ENCODE measurements around the gene HMGXB3. TPM values are rescaled to one million over a fixed set of nuclear protein-coding genes. Genes with fewer than 3 reads are reported as not detected.

HMGXB3 gene
- total and polyA plus RNA-seq, 4 donors, result 2.7 to 22.9 (median 11.0) TPM

DNA sequence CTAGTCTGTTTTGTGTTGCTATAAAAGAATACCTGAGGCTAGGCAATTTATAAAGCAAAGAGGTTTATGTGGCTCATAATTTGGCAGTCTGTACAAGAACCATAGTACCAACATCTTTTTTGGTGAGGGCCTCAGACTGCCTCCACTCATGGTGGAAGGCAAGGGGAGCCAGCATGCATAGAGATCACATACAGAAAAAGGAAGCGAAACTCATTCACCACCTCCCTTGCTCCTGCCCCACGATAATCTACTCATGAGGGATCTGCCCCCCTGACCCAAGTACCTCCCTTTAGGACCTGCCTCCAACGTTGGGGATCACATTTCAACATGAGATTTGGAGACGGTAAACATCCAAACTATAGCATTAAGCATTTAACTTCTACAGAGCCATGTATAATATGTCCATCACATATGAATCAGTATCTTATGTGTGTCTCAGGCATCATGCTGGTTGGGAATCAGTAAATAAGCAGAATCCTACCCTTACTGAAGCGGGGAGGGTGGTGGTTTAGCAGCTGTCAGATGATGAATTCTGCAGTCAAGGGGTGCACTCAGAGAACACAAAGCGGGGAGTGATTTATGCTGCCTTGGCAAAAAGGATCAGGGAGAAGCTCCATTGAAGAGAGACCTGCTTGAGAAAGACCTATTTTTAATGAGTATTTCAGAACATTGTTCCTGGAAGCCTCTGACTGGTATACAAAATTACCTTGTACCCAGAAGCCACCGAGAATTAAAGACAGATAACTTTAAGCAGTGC is 34.8 kb downstream of the HMGXB3 start:
- Histone ChIP-seq H3K4me1 (ENCODE audit: control insufficient read depth in 4 of 4, insufficient read depth in 4 of 4, low read length in 3 of 4) (no peaks in the 10 kb centered on the region), H3K9me3 (ENCODE audit: control insufficient read depth in 4 of 4, low read length in 3 of 4) (no peaks in the 10 kb centered on the region), H3K27me3 (ENCODE audit: control insufficient read depth in 4 of 4, insufficient read depth in 4 of 4, low read length in 3 of 4) (no peaks in the 10 kb centered on the region), H3K27ac (ENCODE audit: low read depth in 1 of 2, low read length in 2 of 2) (no peak overlapping the region), H3K9ac (ENCODE audit: low read depth in 1 of 2, low read length in 2 of 2) (no peak overlapping the region), H3K36me3 (ENCODE audit: control insufficient read depth in 4 of 4, insufficient read depth in 3 of 4, low read depth in 1 of 4, low read length in 3 of 4) (peaks cover 15 to 83% (median 72%) of the 10 kb centered on the region in 4 donors), H3K4me3 (ENCODE audit: low read depth in 1 of 3, low read length in 3 of 3) (no peak overlapping the region)
- TF ChIP-seq HNF4G (IDR thresholded peaks at IDR 0.05), result no peak
- no peak for TF ChIP-seq YY1 (IDR thresholded peaks at IDR 0.05)
- TF ChIP-seq, protein P1, sequence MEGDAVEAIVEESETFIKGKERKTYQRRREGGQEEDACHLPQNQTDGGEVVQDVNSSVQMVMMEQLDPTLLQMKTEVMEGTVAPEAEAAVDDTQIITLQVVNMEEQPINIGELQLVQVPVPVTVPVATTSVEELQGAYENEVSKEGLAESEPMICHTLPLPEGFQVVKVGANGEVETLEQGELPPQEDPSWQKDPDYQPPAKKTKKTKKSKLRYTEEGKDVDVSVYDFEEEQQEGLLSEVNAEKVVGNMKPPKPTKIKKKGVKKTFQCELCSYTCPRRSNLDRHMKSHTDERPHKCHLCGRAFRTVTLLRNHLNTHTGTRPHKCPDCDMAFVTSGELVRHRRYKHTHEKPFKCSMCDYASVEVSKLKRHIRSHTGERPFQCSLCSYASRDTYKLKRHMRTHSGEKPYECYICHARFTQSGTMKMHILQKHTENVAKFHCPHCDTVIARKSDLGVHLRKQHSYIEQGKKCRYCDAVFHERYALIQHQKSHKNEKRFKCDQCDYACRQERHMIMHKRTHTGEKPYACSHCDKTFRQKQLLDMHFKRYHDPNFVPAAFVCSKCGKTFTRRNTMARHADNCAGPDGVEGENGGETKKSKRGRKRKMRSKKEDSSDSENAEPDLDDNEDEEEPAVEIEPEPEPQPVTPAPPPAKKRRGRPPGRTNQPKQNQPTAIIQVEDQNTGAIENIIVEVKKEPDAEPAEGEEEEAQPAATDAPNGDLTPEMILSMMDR (IDR thresholded peaks at IDR 0.05; ENCODE audit: low read depth, low read length, missing input control), result no peak
- TF ChIP-seq JUND (IDR thresholded peaks at IDR 0.05), result no peak
- no peak for TF ChIP-seq HNF4A (conservative IDR thresholded peaks at IDR 0.05)
- whole genome bisulfite sequencing, result 88% methylated on average over 7 of the region's 7 CpGs
- no peak for DNase-seq (ENCODE audit: low spot score)

DNA sequence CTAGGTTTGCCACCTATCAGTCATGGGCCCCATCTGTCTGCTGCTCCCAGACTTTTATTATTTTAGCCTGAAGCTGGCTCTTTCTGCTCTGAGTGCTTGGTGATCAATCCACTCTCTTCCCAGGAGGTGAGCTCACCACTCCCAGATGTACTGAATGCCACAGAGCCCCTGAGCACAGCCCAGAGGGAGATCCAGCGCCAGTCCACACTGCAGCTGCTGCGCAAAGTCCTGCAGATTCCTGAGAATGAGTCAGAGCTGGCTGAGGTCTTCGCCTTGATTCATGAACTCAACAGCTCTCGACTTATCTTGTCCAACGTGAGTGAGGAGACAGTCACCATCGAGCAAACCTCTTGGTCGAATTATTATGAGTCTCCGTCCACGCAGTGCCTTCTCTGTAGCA is 36.0 kb downstream of the HMGXB3 start:
- TF ChIP-seq RAD21 (IDR thresholded peaks at IDR 0.05) (no peak), NR2F2 (IDR thresholded peaks at IDR 0.05) (no peak), FOXA1 (IDR thresholded peaks at IDR 0.05) (no peak), EGR1 (IDR thresholded peaks at IDR 0.05; ENCODE audit: low read depth in 2 of 2) (no peak), JUND (IDR thresholded peaks at IDR 0.05) (no peak), YY1 (IDR thresholded peaks at IDR 0.05) (no peak), TAF1 (conservative IDR thresholded peaks at IDR 0.05) (no peak), HNF4G (IDR thresholded peaks at IDR 0.05) (no peak), GABPA (IDR thresholded peaks at IDR 0.05 in 1 of 2, conservative IDR thresholded peaks at IDR 0.05 in 1 of 2) (no peak), MAX (IDR thresholded peaks at IDR 0.05) (no peak), ATF3 (IDR thresholded peaks at IDR 0.05) (no peak), RXRA (IDR thresholded peaks at IDR 0.05) (no peak), SP1 (IDR thresholded peaks at IDR 0.05) (no peak), HNF4A (conservative IDR thresholded peaks at IDR 0.05) (no peak), ZBTB33 (IDR thresholded peaks at IDR 0.05) (no peak), FOXA2 (IDR thresholded peaks at IDR 0.05) (no peak)
- TF ChIP-seq, protein P1 (IDR thresholded peaks at IDR 0.05; ENCODE audit: low read depth, low read length, missing input control), result no peak
- TF ChIP-seq, protein P2, sequence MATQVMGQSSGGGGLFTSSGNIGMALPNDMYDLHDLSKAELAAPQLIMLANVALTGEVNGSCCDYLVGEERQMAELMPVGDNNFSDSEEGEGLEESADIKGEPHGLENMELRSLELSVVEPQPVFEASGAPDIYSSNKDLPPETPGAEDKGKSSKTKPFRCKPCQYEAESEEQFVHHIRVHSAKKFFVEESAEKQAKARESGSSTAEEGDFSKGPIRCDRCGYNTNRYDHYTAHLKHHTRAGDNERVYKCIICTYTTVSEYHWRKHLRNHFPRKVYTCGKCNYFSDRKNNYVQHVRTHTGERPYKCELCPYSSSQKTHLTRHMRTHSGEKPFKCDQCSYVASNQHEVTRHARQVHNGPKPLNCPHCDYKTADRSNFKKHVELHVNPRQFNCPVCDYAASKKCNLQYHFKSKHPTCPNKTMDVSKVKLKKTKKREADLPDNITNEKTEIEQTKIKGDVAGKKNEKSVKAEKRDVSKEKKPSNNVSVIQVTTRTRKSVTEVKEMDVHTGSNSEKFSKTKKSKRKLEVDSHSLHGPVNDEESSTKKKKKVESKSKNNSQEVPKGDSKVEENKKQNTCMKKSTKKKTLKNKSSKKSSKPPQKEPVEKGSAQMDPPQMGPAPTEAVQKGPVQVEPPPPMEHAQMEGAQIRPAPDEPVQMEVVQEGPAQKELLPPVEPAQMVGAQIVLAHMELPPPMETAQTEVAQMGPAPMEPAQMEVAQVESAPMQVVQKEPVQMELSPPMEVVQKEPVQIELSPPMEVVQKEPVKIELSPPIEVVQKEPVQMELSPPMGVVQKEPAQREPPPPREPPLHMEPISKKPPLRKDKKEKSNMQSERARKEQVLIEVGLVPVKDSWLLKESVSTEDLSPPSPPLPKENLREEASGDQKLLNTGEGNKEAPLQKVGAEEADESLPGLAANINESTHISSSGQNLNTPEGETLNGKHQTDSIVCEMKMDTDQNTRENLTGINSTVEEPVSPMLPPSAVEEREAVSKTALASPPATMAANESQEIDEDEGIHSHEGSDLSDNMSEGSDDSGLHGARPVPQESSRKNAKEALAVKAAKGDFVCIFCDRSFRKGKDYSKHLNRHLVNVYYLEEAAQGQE (IDR thresholded peaks at IDR 0.05), result no peak
- peaks cover 17 to 83% (median 73%) of the 10 kb centered on the region in 4 donors for H3K36me3 ChIP-seq (ENCODE audit: control insufficient read depth in 4 of 4, insufficient read depth in 3 of 4, low read depth in 1 of 4, low read length in 3 of 4)
- H3K9me3 ChIP-seq (ENCODE audit: control insufficient read depth in 4 of 4, low read length in 3 of 4), result no peaks in the 10 kb centered on the region
- no peak overlapping the region for H3K9ac ChIP-seq (ENCODE audit: low read depth in 1 of 2, low read length in 2 of 2)
- H3K4me1 ChIP-seq (ENCODE audit: control insufficient read depth in 4 of 4, insufficient read depth in 4 of 4, low read length in 3 of 4), result no peaks in the 10 kb centered on the region
- H3K27ac ChIP-seq (ENCODE audit: low read depth in 1 of 2, low read length in 2 of 2), result no peak overlapping the region
- H3K4me3 ChIP-seq (ENCODE audit: low read depth in 1 of 3, low read length in 3 of 3), result no peak overlapping the region
- no peak for DNase-seq (ENCODE audit: low spot score)
- no peaks in the 10 kb centered on the region for H3K27me3 ChIP-seq (ENCODE audit: control insufficient read depth in 4 of 4, insufficient read depth in 4 of 4, low read length in 3 of 4)
- WGBS, result 93% methylated on average over 9 of the region's 9 CpGs
